Neural progenitor cell (in vitro differentiated cells): Measurements from ENCODE around the gene RNF34. TPM values are rescaled to one million over a fixed set of nuclear protein-coding genes. Genes with fewer than 3 reads are reported as not detected.

ENCODE experiments used
- DNase-seq: peaks from one replicate; pipeline ENCODE4 v3.0.0-alpha.2; 2016; ENCODE audit warnings: low spot score
- H2AFZ ChIP-seq: fragments of 200-600 bp; sonication (generic); replicated peaks from 2 replicates; pipeline ENCODE4 v1.6.1; 2016; ENCODE audit warnings: antibody characterized with exemption
- H3F3A ChIP-seq: fragments of 200-600 bp; sonication (generic); 2 replicates; pipeline ENCODE4 v1.6.1; 2016; ENCODE audit warnings: antibody characterized with exemption, low read depth
- H3K27ac ChIP-seq: fragments of 200-600 bp; sonication (generic); 2 replicates; pipeline ENCODE4 v1.5.1; 2016; ENCODE audit warnings: mild to moderate bottlenecking
- H3K27me3 ChIP-seq: fragments of 200-600 bp; sonication (generic); 2 replicates; pipeline ENCODE4 v1.6.1; 2016; ENCODE audit warnings: mild to moderate bottlenecking, moderate library complexity
- H3K36me3 ChIP-seq: fragments of 200-600 bp; sonication (generic); 2 replicates; pipeline ENCODE4 v1.5.1; 2016
- H3K4me1 ChIP-seq: fragments of 200-600 bp; sonication (generic); 2 replicates; pipeline ENCODE4 v1.6.1; 2016; ENCODE audit warnings: mixed run types
- H3K4me2 ChIP-seq: fragments of 200-600 bp; sonication (generic); 2 replicates; pipeline ENCODE4 v1.6.1; 2016
- H3K4me3 ChIP-seq: fragments of 200-600 bp; sonication (generic); 2 replicates; pipeline ENCODE4 v1.5.1; 2016
- H3K79me2 ChIP-seq: fragments of 200-600 bp; sonication (generic); 2 replicates; pipeline ENCODE4 v1.6.1; 2016; ENCODE audit warnings: low read depth
- H3K9ac ChIP-seq: fragments of 200-600 bp; sonication (generic); 2 replicates; pipeline ENCODE4 v1.6.1; 2016
- H3K9me3 ChIP-seq: fragments of 200-600 bp; sonication (generic); 2 replicates; pipeline ENCODE4 v1.5.1; 2016; ENCODE audit warnings: low read depth
- H4K20me1 ChIP-seq: fragments of 200-600 bp; sonication (generic); 2 replicates; pipeline ENCODE4 v1.6.1; 2016; ENCODE audit warnings: low read depth
- H3K27ac Mint-ChIP-seq: 3 replicates; pipeline ENCODE4 v1.8.0; 2021; ENCODE audit warnings: mixed read lengths
- H3K27me3 Mint-ChIP-seq: 2 replicates; pipeline ENCODE4 v1.8.0; 2022; ENCODE audit warnings: low read depth, mild to moderate bottlenecking, inconsistent platforms, moderate library complexity, mixed read lengths; ENCODE audit not compliant: insufficient read depth
- H3K36me3 Mint-ChIP-seq: 3 replicates; pipeline ENCODE4 v1.8.0; 2021; ENCODE audit warnings: mixed read lengths
- H3K4me1 Mint-ChIP-seq: 3 replicates; pipeline ENCODE4 v1.8.0; 2021; ENCODE audit warnings: mixed read lengths
- H3K4me3 Mint-ChIP-seq: 3 replicates; pipeline ENCODE4 v1.8.0; 2021; ENCODE audit warnings: mild to moderate bottlenecking, moderate library complexity, mixed read lengths
- H3K9me3 Mint-ChIP-seq: 3 replicates; pipeline ENCODE4 v1.8.0; 2020; ENCODE audit warnings: mixed read lengths
- CTCF ChIP-seq: fragments of 200-600 bp; sonication (generic); IDR thresholded peaks from 2 replicates; pipeline ENCODE4 v1.5.1; 2017; ENCODE audit warnings: antibody characterized with exemption, mild to moderate bottlenecking
- EZH2 ChIP-seq: fragments of 200-600 bp; sonication (generic); IDR thresholded peaks from 2 replicates; pipeline ENCODE4 v1.6.1; 2017; ENCODE audit warnings: antibody characterized with exemption, mild to moderate bottlenecking, moderate library complexity
- EZH2phosphoT487 ChIP-seq: fragments of 200-600 bp; sonication (generic); IDR thresholded peaks from 2 replicates; pipeline ENCODE4 v1.6.1; 2017; ENCODE audit warnings: antibody characterized with exemption
- microRNA-seq: library from miRNA; unstranded; fragments of <30 nt; microRNA quantifications from one replicate; pipeline ENCODE4, GENCODE V29; 2016
- total RNA-seq: library from RNA; depleted of rRNA; stranded (reverse); fragments of >200 nt; gene quantifications from 2 replicates; pipeline ENCODE4 v1.2.3, GENCODE V29; 2015; ENCODE audit warnings: low replicate concordance

Gene RNF34
- total RNA-seq, 1 donor from 2014 or later = 57.8 TPM

- Mint-ChIP-seq H3K27ac (no peak overlapping the region), H3K9me3 (no peaks in the 10 kb centered on the region), H3K27me3 (peaks cover 9% of the 10 kb centered on the region), H3K4me1 (peaks cover 7% of the 10 kb centered on the region), H3K36me3 (no peaks in the 10 kb centered on the region), H3K4me3 (no peak overlapping the region)
- Histone ChIP-seq H3K4me1 (peaks cover 18% of the 10 kb centered on the region), H3K4me3 (no peak overlapping the region), H2AFZ (no peak overlapping the region), H3K4me2 (no peak overlapping the region), H3K27me3 (peaks cover 4% of the 10 kb centered on the region), H3K9ac (no peak overlapping the region), H3F3A (peaks cover 25% of the 10 kb centered on the region), H3K36me3 (no peaks in the 10 kb centered on the region), H3K79me2 (peaks cover 32% of the 10 kb centered on the region), H3K9me3 (no peaks in the 10 kb centered on the region), H3K27ac (no peak overlapping the region), H4K20me1 (peaks cover 79% of the 10 kb centered on the region)
- DNase-seq = no peak
- TF ChIP-seq CTCF (no peak), EZH2 (no peak), EZH2phosphoT487 (no peak)
Observed at GRCh38 chr12:121472150-121472905, 72.4 kb downstream of the RNF34 start.

Small RNA genes within 50 kb of the gene (microRNA-seq; reads per million reads assigned to microRNA genes)
- not detected for gene MIR7107

Other genes with a start within 250 kb of the RNF34 start
- 10.3 and 30.7 TPM in 2 replicates for gene P2RX4, start 190.0 kb upstream of the RNF34 start, total RNA-seq
- gene CAMKK2, start 103.4 kb upstream of the RNF34 start, total RNA-seq = 21.0 and 31.1 TPM in 2 replicates
- 143 and 190 TPM in 2 replicates for gene ANAPC5, start 47.7 kb upstream of the RNF34 start, total RNA-seq
- 85.3 and 158 TPM in 2 replicates for gene KDM2B, start 180.9 kb downstream of the RNF34 start, total RNA-seq
- 8.0 and 10.6 TPM in 2 replicates for gene ORAI1, start 226.4 kb downstream of the RNF34 start, total RNA-seq